Cardiac muscle cell (in vitro differentiated cells and primary cell): Measurements from ENCODE around the gene LRGUK. TPM values are rescaled to one million over a fixed set of nuclear protein-coding genes. Genes with fewer than 3 reads are reported as not detected.

Experiments
- DNase-seq, 2 donors: peaks; one replicate each; pipeline versions ENCODE4 v3.0.0 to v3.0.0-alpha.2; 2010 to 2017; ENCODE audit warnings: low read depth in 1 of 2, low spot score in 1 of 2
- H3K27ac ChIP-seq: fragments of 200-600 bp; sonication (generic); 2 replicates; pipeline ENCODE4 v1.5.1; 2016
- H3K27me3 ChIP-seq: fragments of 200-600 bp; sonication (generic); 2 replicates; pipeline ENCODE4 v1.6.0; 2016; ENCODE audit warnings: control low read depth
- H3K36me3 ChIP-seq: fragments of 200-600 bp; sonication (generic); 2 replicates; pipeline ENCODE4 v1.5.1; 2016; ENCODE audit warnings: control low read depth
- H3K4me1 ChIP-seq: fragments of 200-600 bp; sonication (generic); 2 replicates; pipeline ENCODE4 v1.8.1; 2017; ENCODE audit warnings: low read depth, mild to moderate bottlenecking, mixed run types
- H3K4me3 ChIP-seq: fragments of 200-600 bp; sonication (generic); 2 replicates; pipeline ENCODE4 v1.5.1; 2016; ENCODE audit warnings: mild to moderate bottlenecking
- H3K9me3 ChIP-seq: fragments of 200-600 bp; sonication (generic); 2 replicates; pipeline ENCODE4 v1.5.1; 2017; ENCODE audit warnings: low read depth, mild to moderate bottlenecking, control low read depth
- CTCF ChIP-seq: IDR thresholded peaks from 2 replicates; pipeline ENCODE4 v1.5.1; 2012; ENCODE audit warnings: low read depth, mild to moderate bottlenecking, low read length
- polyA plus RNA-seq: library from polyadenylated mRNA; unstranded; fragments of >200 nt; fragmentation: Nextera tagmentation; extraction: Ambion mirVana; gene quantifications from 2 replicates; pipeline ENCODE4 v1.2.1, GENCODE V29; 2016
- total RNA-seq: library from RNA; depleted of rRNA; stranded (reverse); fragments of >200 nt; gene quantifications from 2 replicates; pipeline ENCODE4 v1.2.3, GENCODE V29; 2016

LRGUK gene
- total and polyA plus RNA-seq, 2 experiments from 2014 or later: 0.36 TPM; not detected in 1

- Histone ChIP-seq H3K9me3 (peaks cover 9% of the 10 kb centered on the region), H3K4me3 (no peak overlapping the region), H3K27ac (no peak overlapping the region), H3K36me3 (no peaks in the 10 kb centered on the region), H3K4me1 (no peaks in the 10 kb centered on the region), H3K27me3 (no peaks in the 10 kb centered on the region)
- DNase-seq: no peak
- no peak for TF ChIP-seq CTCF
Observed at GRCh38 chr7:134084488-134085144, 42.5 kb upstream of the LRGUK start.

- H3K36me3 ChIP-seq: no peaks in the 10 kb centered on the region
- no peak overlapping the region for H3K27ac ChIP-seq
- no peaks in the 10 kb centered on the region for H3K4me1 ChIP-seq
- no peak for TF ChIP-seq CTCF
- peaks cover 9% of the 10 kb centered on the region for H3K9me3 ChIP-seq
- H3K4me3 ChIP-seq: no peak overlapping the region
- H3K27me3 ChIP-seq: no peaks in the 10 kb centered on the region
- no peak for DNase-seq
Observed at GRCh38 chr7:134085311-134085710, 41.8 kb upstream of the LRGUK start.

GRCh38 chr7:134086998-134087735 lies 40.0 kb upstream of the LRGUK start:
- DNase-seq: no peak
- Histone ChIP-seq H3K4me3 (no peak overlapping the region), H3K27ac (no peak overlapping the region), H3K9me3 (peaks cover 9% of the 10 kb centered on the region), H3K27me3 (no peaks in the 10 kb centered on the region), H3K4me1 (no peaks in the 10 kb centered on the region), H3K36me3 (no peaks in the 10 kb centered on the region)
- no peak for TF ChIP-seq CTCF

DNA sequence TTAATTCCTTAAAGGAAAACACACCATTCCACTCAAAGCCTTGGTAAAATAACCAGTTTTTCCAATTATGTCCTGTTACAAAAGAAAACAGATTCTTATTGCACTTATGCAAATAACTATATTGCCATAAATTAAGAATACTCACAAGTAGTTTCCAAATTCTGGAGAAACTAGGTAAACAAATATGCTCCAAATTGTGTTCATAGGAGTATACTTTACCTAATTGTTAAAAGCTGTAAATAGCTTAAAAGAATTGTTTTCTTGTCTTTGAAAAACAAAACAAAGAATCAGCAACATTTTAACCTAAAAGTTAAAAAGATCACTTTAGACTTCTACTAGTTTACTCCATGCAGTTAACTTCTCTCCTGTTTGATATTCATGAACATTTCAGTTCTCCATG lies 38.9 kb upstream of the LRGUK start:
- Histone ChIP-seq H3K4me1 (no peaks in the 10 kb centered on the region), H3K36me3 (no peaks in the 10 kb centered on the region), H3K27ac (no peak overlapping the region), H3K4me3 (no peak overlapping the region), H3K9me3 (peaks cover 9% of the 10 kb centered on the region), H3K27me3 (no peaks in the 10 kb centered on the region)
- TF ChIP-seq CTCF: no peak
- no peak for DNase-seq

DNA sequence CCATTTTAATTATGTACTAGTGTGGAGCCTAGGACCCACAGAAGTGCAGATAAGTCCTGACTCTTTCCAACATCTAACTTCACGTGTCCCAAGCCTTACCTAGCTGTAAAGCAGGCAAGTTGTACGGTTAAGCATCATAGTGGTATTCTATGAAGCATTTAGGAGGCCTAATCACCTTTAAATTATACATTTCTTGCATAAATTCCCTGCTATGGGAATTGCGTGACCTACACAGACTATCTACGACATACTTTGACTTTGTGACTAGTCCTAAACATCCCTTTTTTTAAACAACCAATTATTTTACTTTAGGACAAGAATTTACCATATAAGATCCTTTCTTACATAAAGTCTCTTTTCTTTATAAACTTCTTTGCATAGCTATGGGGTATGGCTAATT lies 37.7 kb upstream of the LRGUK start:
- no peak for TF ChIP-seq CTCF
- no peaks in the 10 kb centered on the region for H3K27me3 ChIP-seq
- H3K9me3 ChIP-seq: peaks cover 9% of the 10 kb centered on the region
- H3K36me3 ChIP-seq: no peaks in the 10 kb centered on the region
- H3K4me3 ChIP-seq: no peak overlapping the region
- H3K4me1 ChIP-seq: no peaks in the 10 kb centered on the region
- DNase-seq: no peak
- no peak overlapping the region for H3K27ac ChIP-seq
